H9 (cell line): ENCODE data around the gene CAPG. TPM values are rescaled to one million over a fixed set of nuclear protein-coding genes. Genes with fewer than 3 reads are reported as not detected.
A peak's percentile ranks its signal among the peaks of the same experiment; 100 is the strongest.

ENCODE experiments used
- DNase-seq: peaks from one replicate; pipeline ENCODE4 v3.0.0-alpha.2; 2017
- H2AFZ ChIP-seq: one replicate; pipeline ENCODE4 v1.6.1; 2013; ENCODE audit warnings: mild to moderate bottlenecking, low read length, control low read depth, moderate library complexity
- H2AK5ac ChIP-seq: 2 replicates; pipeline ENCODE4 v1.6.1; 2013; ENCODE audit warnings: low read length, control low read depth, mixed read lengths; ENCODE audit not compliant: insufficient read length
- H2BK120ac ChIP-seq: one replicate; pipeline ENCODE4 v1.6.1; 2013; ENCODE audit warnings: low read depth, mild to moderate bottlenecking, low read length, control low read depth, inconsistent platforms; ENCODE audit not compliant: poor library complexity, severe bottlenecking
- H2BK12ac ChIP-seq: 2 replicates; pipeline ENCODE4 v1.6.1; 2013; ENCODE audit warnings: low read length, control low read depth, mixed read lengths, low read depth; ENCODE audit not compliant: insufficient read length
- H2BK15ac ChIP-seq: 2 replicates; pipeline ENCODE4 v1.6.1; 2013; ENCODE audit warnings: low read depth, low read length, control low read depth
- H2BK20ac ChIP-seq: one replicate; pipeline ENCODE4 v1.6.1; 2013; ENCODE audit warnings: low read depth, mild to moderate bottlenecking, low read length, control low read depth, inconsistent platforms; ENCODE audit not compliant: poor library complexity, severe bottlenecking
- H2BK5ac ChIP-seq: 2 replicates; pipeline ENCODE4 v1.6.1; 2013; ENCODE audit warnings: low read length, control low read depth, mixed read lengths; ENCODE audit not compliant: insufficient read length
- H3K14ac ChIP-seq: 2 replicates; pipeline ENCODE4 v1.6.1; 2013; ENCODE audit warnings: low read length, control low read depth; ENCODE audit not compliant: insufficient read depth
- H3K18ac ChIP-seq: 2 replicates; pipeline ENCODE4 v1.6.1; 2013; ENCODE audit warnings: low read depth, mild to moderate bottlenecking, mixed read lengths, low read length, control low read depth; ENCODE audit not compliant: insufficient read length
- H3K23ac ChIP-seq: 2 replicates; pipeline ENCODE4 v1.6.1; 2013; ENCODE audit warnings: low read length, control low read depth, mixed read lengths, low read depth; ENCODE audit not compliant: insufficient read length
- H3K23me2 ChIP-seq: 2 replicates; pipeline ENCODE4 v1.6.1; 2013; ENCODE audit warnings: low read depth, mild to moderate bottlenecking, mixed read lengths, low read length, control low read depth; ENCODE audit not compliant: insufficient read length, poor library complexity, severe bottlenecking
- H3K27ac ChIP-seq: 2 replicates; pipeline ENCODE4 v1.5.1; 2013; ENCODE audit warnings: low read length, control low read depth, mixed read lengths, low read depth; ENCODE audit not compliant: insufficient read length
- H3K27me3 ChIP-seq: 2 replicates; pipeline ENCODE4 v1.6.1; 2013; ENCODE audit warnings: low read length, control low read depth, inconsistent platforms; ENCODE audit not compliant: insufficient read depth
- H3K4ac ChIP-seq: 2 replicates; pipeline ENCODE4 v1.6.1; 2013; ENCODE audit warnings: low read depth, mild to moderate bottlenecking, control low read depth, inconsistent platforms, low read length, moderate library complexity
- H3K4me1 ChIP-seq: 2 replicates; pipeline ENCODE4 v1.6.1; 2013; ENCODE audit warnings: low read length, control low read depth, inconsistent platforms; ENCODE audit not compliant: insufficient read depth
- H3K4me2 ChIP-seq: 2 replicates; pipeline ENCODE4 v1.6.1; 2013; ENCODE audit warnings: low read length, control low read depth, mixed read lengths; ENCODE audit not compliant: insufficient read length, insufficient read depth
- H3K56ac ChIP-seq: 2 replicates; pipeline ENCODE4 v1.6.1; 2013; ENCODE audit warnings: low read depth, mild to moderate bottlenecking, mixed read lengths, low read length, control low read depth; ENCODE audit not compliant: insufficient read length
- H3K79me1 ChIP-seq: 2 replicates; pipeline ENCODE4 v1.6.1; 2013; ENCODE audit warnings: low read depth, mild to moderate bottlenecking, moderate library complexity, low read length, control low read depth, inconsistent platforms; ENCODE audit not compliant: insufficient read depth, poor library complexity, severe bottlenecking
- H3K79me2 ChIP-seq: 2 replicates; pipeline ENCODE4 v1.6.1; 2013; ENCODE audit warnings: low read length, control low read depth, inconsistent platforms; ENCODE audit not compliant: insufficient read depth
- H3K9ac ChIP-seq: 2 replicates; pipeline ENCODE4 v1.6.1; 2013; ENCODE audit warnings: low read length, control low read depth, mixed read lengths; ENCODE audit not compliant: insufficient read length; ENCODE audit errors: extremely low read depth
- H3K9me3 ChIP-seq: one replicate; pipeline ENCODE4 v1.6.1; 2013; ENCODE audit warnings: low read depth, low read length, inconsistent platforms; ENCODE audit not compliant: control insufficient read depth
- H3T11ph ChIP-seq: one replicate; pipeline ENCODE4 v1.6.1; 2013; ENCODE audit warnings: mild to moderate bottlenecking, low read length, control low read depth, inconsistent platforms
- H4K20me1 ChIP-seq: one replicate; pipeline ENCODE4 v1.6.1; 2013; ENCODE audit not compliant: control insufficient read depth, insufficient read length, insufficient read depth
- H4K5ac ChIP-seq: 2 replicates; pipeline ENCODE4 v1.6.1; 2013; ENCODE audit warnings: low read depth, mild to moderate bottlenecking, mixed read lengths, low read length, control low read depth; ENCODE audit not compliant: insufficient read length
- H4K8ac ChIP-seq: replicated peaks from 2 replicates; pipeline ENCODE4 v1.6.1; 2013; ENCODE audit warnings: low read length, control low read depth, mixed read lengths, low read depth; ENCODE audit not compliant: insufficient read length
- H4K91ac ChIP-seq: 2 replicates; pipeline ENCODE4 v1.6.1; 2013; ENCODE audit warnings: low read depth, mild to moderate bottlenecking, moderate library complexity, mixed read lengths, low read length, control low read depth; ENCODE audit not compliant: insufficient read length
- H3K27ac Mint-ChIP-seq, 3 experiments: 2 replicates in 2 of 3; 3 replicates in 1 of 3; pipeline ENCODE4 v1.8.0; 2020 to 2021; ENCODE audit warnings: mixed read lengths in 3 of 3, mild to moderate bottlenecking in 1 of 3, moderate library complexity in 1 of 3
- H3K27me3 Mint-ChIP-seq: 2 replicates; pipeline ENCODE4 v1.8.0; 2021; ENCODE audit warnings: low read depth, mild to moderate bottlenecking, moderate library complexity, mixed read lengths
- H3K36me3 Mint-ChIP-seq, 3 experiments: 2 replicates in 2 of 3; 3 replicates in 1 of 3; pipeline ENCODE4 v1.8.0; 2020 to 2021; ENCODE audit warnings: low read depth in 3 of 3, mixed read lengths in 3 of 3; ENCODE audit not compliant: insufficient read depth in 1 of 3
- H3K4me1 Mint-ChIP-seq, 2 experiments: 2 replicates each; pipeline ENCODE4 v1.8.0; 2020; ENCODE audit warnings: mixed read lengths in 2 of 2
- H3K4me3 Mint-ChIP-seq, 2 experiments: 2 replicates in 1 of 2; 3 replicates in 1 of 2; pipeline ENCODE4 v1.8.0; 2020 to 2021; ENCODE audit warnings: mild to moderate bottlenecking in 2 of 2, mixed read lengths in 2 of 2, moderate library complexity in 1 of 2
- H3K9me3 Mint-ChIP-seq, 2 experiments: 2 replicates in 1 of 2; 3 replicates in 1 of 2; pipeline ENCODE4 v1.8.0; 2020; ENCODE audit warnings: mild to moderate bottlenecking in 2 of 2, mixed read lengths in 2 of 2, moderate library complexity in 1 of 2
- CTCF ChIP-seq: fragments of 200-600 bp; sonication (generic); conservative IDR thresholded peaks from 3 replicates; pipeline ENCODE4 v1.8.0; 2021; ENCODE audit warnings: antibody characterized with exemption, mild to moderate bottlenecking
- WGBS: extraction: QIAGEN DNeasy Blood & Tissue Kit; methylation state at CpG from one replicate; pipeline ENCODE4 v1.1.7; 2013; ENCODE audit warnings: missing lambda C conversion rate, low lambda C conversion rate, mixed read lengths; ENCODE audit not compliant: insufficient read length; ENCODE audit errors: extremely low coverage; 5-methylcytosine and 5-hydroxymethylcytosine counted together
- total RNA-seq: library from RNA; stranded (reverse); gene quantifications from 2 replicates; pipeline ENCODE4 v1.2.1, GENCODE V29; 2021

Gene CAPG
- total RNA-seq, 1 experiment from 2014 or later, result 72.8 TPM

- no peaks in the 10 kb centered on the region for H3K27me3 ChIP-seq
- no peaks in the 10 kb centered on the region for H3K9me3 Mint-ChIP-seq
- H3K23me2 ChIP-seq, result no peaks in the 10 kb centered on the region
- no peak for DNase-seq
- H2AFZ ChIP-seq, result no peak overlapping the region
- H3K4me3 Mint-ChIP-seq, result no peak overlapping the region
- H3T11ph ChIP-seq, result no peak overlapping the region
- H3K4ac ChIP-seq, result no peak overlapping the region
- H4K5ac ChIP-seq, result no peak overlapping the region
- no peaks in the 10 kb centered on the region for H3K27me3 Mint-ChIP-seq
- no peak overlapping the region for H3K9ac ChIP-seq
- WGBS, result no CpG with 5 or more reads among the region's 4 CpGs
- no peaks in the 10 kb centered on the region for H3K79me2 ChIP-seq
- no peaks in the 10 kb centered on the region for H3K79me1 ChIP-seq
- H2AK5ac ChIP-seq, result no peak overlapping the region
- no peak for TF ChIP-seq CTCF
- H2BK15ac ChIP-seq, result no peak overlapping the region
- H2BK120ac ChIP-seq, result no peak overlapping the region
- peaks cover 16 to 17% of the 10 kb centered on the region in 2 experiments for H3K4me1 Mint-ChIP-seq
- no peaks in the 10 kb centered on the region for H3K4me1 ChIP-seq
- no peak overlapping the region for H2BK20ac ChIP-seq
- no peak overlapping the region for H3K27ac ChIP-seq
- H3K23ac ChIP-seq, result no peak overlapping the region
- no peak overlapping the region for H3K56ac ChIP-seq
- no peaks in the 10 kb centered on the region for H4K20me1 ChIP-seq
- no peak overlapping the region for H4K91ac ChIP-seq
- H4K8ac ChIP-seq, result no peak overlapping the region
- H3K4me2 ChIP-seq, result no peak overlapping the region
- H3K14ac ChIP-seq, result no peak overlapping the region
- H3K18ac ChIP-seq, result no peak overlapping the region
- no peaks in the 10 kb centered on the region for H3K9me3 ChIP-seq
- peaks cover 4 to 13% (median 4%) of the 10 kb centered on the region in 3 experiments; a peak in 6 of 7 replicates for H3K36me3 Mint-ChIP-seq
- peak overlapping the region in 1 of 3 experiments; percentile 67; a peak in 1 of 7 replicates for H3K27ac Mint-ChIP-seq
- no peak overlapping the region for H2BK5ac ChIP-seq
- no peak overlapping the region for H2BK12ac ChIP-seq
Observed at GRCh38 chr2:85394261-85394681, 15.9 kb downstream of the CAPG start.
